BJ (cell line): ENCODE data around the gene ZNF845. TPM values are rescaled to one million over a fixed set of nuclear protein-coding genes. Genes with fewer than 3 reads are reported as not detected.
"Not testable (repeated sequence)": the region's sequence is repeated elsewhere in the genome, so short reads cannot be mapped to it uniquely, and the experiment has no call there.

Source experiments
- CTCF ChIA-PET: fragments of 350-600 bp; formaldehyde crosslinking; extraction: SDS; loops from one replicate; lab custom pipeline; 2021; ENCODE audit warnings: antibody characterized with exemption, inconsistent platforms; lab: Yijun Ruan, JAX
- POLR2A ChIA-PET: fragments of 300-600 bp; sonication (Branson Sonifier 250); formaldehyde crosslinking; extraction: SDS; loops from one replicate; lab custom pipeline; 2021; ENCODE audit warnings: antibody characterized with exemption; lab: Charles Lee
- DNase-seq: peaks from one replicate; pipeline ENCODE4 v3.0.0-alpha.2; 2011; ENCODE audit warnings: low read depth
- H3K27me3 ChIP-seq: 2 replicates; pipeline ENCODE4 v1.6.0; 2011; ENCODE audit warnings: low read length; ENCODE audit not compliant: control insufficient read depth, insufficient read depth
- H3K36me3 ChIP-seq: 2 replicates; pipeline ENCODE4 v1.5.1; 2011; ENCODE audit warnings: low read length; ENCODE audit not compliant: control insufficient read depth, insufficient read depth
- H3K4me3 ChIP-seq: 2 replicates; pipeline ENCODE4 v1.5.1; 2011; ENCODE audit warnings: low read depth, mild to moderate bottlenecking, control low read depth, low read length
- polyA plus RNA-seq: library from polyadenylated mRNA; depleted of rRNA; stranded (reverse); fragments of >200 nt; gene quantifications from 2 replicates; pipeline ENCODE4 v1.2.3, GENCODE V29; 2011
- TF ChIP-seq, protein P1 (sequence below): IDR thresholded peaks from 2 replicates; pipeline ENCODE4 v1.5.1; 2011; ENCODE audit warnings: low read depth, mild to moderate bottlenecking, control low read depth, inconsistent platforms, low read length, moderate library complexity; ENCODE audit not compliant: insufficient read depth

The ZNF845 gene
- polyA plus RNA-seq, 1 experiment: 1.5 TPM

DNA sequence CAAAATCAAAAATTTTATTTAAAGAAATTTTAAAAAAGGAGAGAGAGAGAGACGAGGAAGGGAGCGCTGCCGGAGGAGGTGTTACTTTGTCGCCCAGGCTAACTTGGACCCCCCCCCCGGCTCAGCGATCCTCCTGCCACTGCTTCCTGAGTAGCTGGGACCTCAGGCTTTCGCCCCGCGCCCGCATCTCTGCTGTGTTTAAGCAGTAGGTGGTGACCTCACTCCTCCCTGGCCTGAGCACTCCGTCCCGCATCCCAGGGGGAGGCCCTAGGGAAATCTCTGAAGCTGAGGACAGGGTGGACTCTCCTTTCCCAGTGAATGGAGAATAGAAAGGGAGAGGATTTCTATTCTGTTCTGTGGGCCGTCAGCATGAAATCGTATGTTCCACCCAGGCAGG, 485 bp upstream of the ZNF845 start:
- no peaks in the 10 kb centered on the region for H3K27me3 ChIP-seq
- POLR2A ChIA-PET: no interaction called here
- H3K4me3 ChIP-seq: peak overlapping the region; percentile 70
- no peaks in the 10 kb centered on the region for H3K36me3 ChIP-seq
- TF ChIP-seq, protein P1, sequence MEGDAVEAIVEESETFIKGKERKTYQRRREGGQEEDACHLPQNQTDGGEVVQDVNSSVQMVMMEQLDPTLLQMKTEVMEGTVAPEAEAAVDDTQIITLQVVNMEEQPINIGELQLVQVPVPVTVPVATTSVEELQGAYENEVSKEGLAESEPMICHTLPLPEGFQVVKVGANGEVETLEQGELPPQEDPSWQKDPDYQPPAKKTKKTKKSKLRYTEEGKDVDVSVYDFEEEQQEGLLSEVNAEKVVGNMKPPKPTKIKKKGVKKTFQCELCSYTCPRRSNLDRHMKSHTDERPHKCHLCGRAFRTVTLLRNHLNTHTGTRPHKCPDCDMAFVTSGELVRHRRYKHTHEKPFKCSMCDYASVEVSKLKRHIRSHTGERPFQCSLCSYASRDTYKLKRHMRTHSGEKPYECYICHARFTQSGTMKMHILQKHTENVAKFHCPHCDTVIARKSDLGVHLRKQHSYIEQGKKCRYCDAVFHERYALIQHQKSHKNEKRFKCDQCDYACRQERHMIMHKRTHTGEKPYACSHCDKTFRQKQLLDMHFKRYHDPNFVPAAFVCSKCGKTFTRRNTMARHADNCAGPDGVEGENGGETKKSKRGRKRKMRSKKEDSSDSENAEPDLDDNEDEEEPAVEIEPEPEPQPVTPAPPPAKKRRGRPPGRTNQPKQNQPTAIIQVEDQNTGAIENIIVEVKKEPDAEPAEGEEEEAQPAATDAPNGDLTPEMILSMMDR: no peak
- DNase-seq: no peak
- CTCF ChIA-PET: interaction anchor here (1.1 to 1.6 kb wide), 2 partner anchors 24 to 92 kb away, joined by 3 read pairs; no protein-coding TSS in a partner anchor

DNA sequence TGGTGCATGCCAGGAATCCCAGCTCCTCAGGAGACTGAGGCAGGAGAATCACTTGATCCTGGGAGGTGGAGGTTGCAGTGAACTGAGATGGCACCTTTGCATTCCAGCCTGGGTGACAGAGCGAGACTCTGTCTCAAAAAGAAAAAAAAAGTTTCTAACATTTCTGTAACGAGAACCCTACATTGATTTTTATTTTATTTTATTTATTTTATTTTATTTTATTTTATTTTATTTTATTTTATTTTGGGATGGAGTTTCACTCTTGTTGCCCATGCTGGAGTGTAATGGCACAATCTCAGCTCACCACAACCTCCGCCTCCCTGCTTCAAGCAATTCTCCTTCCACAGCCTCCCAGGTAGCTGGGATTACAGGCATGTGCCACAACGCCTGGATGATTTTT, 10.9 kb downstream of the ZNF845 start:
- DNase-seq, CTCF ChIA-PET, H3K36me3 ChIP-seq, POLR2A ChIA-PET, H3K27me3 ChIP-seq, H3K4me3 ChIP-seq: not testable (repeated sequence)

DNA sequence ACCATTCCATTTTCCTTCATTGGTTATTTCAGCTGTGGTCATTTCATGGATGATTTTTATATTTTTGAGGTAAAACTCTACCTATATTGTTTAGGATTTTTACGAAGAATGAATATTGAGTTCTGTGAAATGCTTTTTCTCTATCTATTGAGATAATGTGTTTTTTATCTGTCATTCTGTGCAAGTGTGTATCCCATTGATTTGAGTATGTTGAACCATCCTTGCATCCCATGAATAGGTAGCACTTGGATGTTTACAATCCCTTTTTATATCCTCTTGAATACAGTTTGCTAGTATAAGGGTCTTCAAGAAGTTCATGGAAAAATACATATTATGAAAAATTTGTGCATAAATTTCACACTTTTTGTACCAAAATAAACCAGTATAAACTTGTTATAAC, 22.2 kb downstream of the ZNF845 start:
- Histone ChIP-seq H3K4me3 (no peak overlapping the region), H3K36me3 (peaks cover 6% of the 10 kb centered on the region), H3K27me3 (no peaks in the 10 kb centered on the region)
- ChIA-PET POLR2A (no interaction called here), CTCF (no interaction called here)
- TF ChIP-seq, protein P1: no peak
- no peak for DNase-seq

GRCh38 chr19:53357821-53358581, 24.5 kb downstream of the ZNF845 start:
- TF ChIP-seq, protein P1: no peak
- H3K36me3 ChIP-seq: no peaks in the 10 kb centered on the region
- DNase-seq: no peak
- no peaks in the 10 kb centered on the region for H3K27me3 ChIP-seq
- H3K4me3 ChIP-seq: no peak overlapping the region
- ChIA-PET POLR2A (no interaction called here), CTCF (interaction anchor here (1.2 kb wide), 2 partner anchors 162 to 163 kb away, joined by 3 to 5 read pairs; no protein-coding TSS in a partner anchor)

DNA sequence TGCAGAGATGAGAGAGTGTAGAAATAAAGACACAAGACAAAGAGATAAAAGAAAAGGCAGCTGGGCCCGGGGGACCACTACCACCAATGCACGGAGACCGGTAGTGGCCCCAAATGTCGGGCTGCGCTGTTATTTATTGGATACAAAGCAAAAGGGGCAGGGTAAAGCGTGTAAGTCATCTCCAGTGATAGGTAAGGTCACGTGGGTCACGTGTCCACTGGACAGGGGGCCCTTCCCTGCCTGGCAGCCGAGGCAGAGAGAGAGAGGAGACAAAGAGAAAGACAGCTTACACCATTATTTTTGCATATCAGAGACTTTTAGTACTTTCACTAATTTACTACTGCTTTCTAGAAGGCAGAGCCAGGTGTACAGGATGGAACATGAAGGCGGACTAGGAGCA, 26.5 kb downstream of the ZNF845 start:
- DNase-seq, H3K4me3 ChIP-seq, H3K27me3 ChIP-seq, H3K36me3 ChIP-seq, CTCF ChIA-PET, POLR2A ChIA-PET: not testable (repeated sequence)

GRCh38 chr19:53365134-53365898, 31.8 kb downstream of the ZNF845 start, which contains the start of gene ZNF525:
TSS of gene ZNF525 (plus strand) at chr19:53365705. CDS start at chr19:53372282, 6,577 bp downstream.
- no peak for DNase-seq
- CTCF ChIA-PET: interaction anchor here (0.8 kb wide), 1 partner anchor 170 kb away, joined by 3 read pairs; no protein-coding TSS in a partner anchor
- Histone ChIP-seq H3K4me3 (peak within 1 kb of the TSS; percentile 58), H3K36me3 (no peaks in the 10 kb centered on the region), H3K27me3 (no peaks in the 10 kb centered on the region)
- TF ChIP-seq, protein P1: peak; percentile 32
- POLR2A ChIA-PET: no interaction called here
